H1 (cell line): ENCODE data around the gene CREBL2. TPM values are rescaled to one million over a fixed set of nuclear protein-coding genes. Genes with fewer than 3 reads are reported as not detected.

Source experiments
- ASH2L ChIP-seq: fragments of 200-600, 300-600 bp; sonication (generic); IDR thresholded peaks from one replicate; pipeline ENCODE4 v1.7.1; 2017; ENCODE audit warnings: low read length
- CHD2 ChIP-seq: IDR thresholded peaks from 2 replicates; pipeline ENCODE4 v1.6.1; 2012; ENCODE audit warnings: low read length, improper control_type of control experiment
- CREB1 ChIP-seq: IDR thresholded peaks from 2 replicates; pipeline ENCODE4 v1.6.1; 2012; ENCODE audit warnings: inconsistent platforms
- EP300 ChIP-seq, 2 experiments: IDR thresholded peaks; 1 replicate in 1 of 2; 2 replicates in 1 of 2; pipeline ENCODE4 v1.6.1; 2011 to 2012; ENCODE audit warnings: low read depth in 2 of 2, low read length in 2 of 2, mild to moderate bottlenecking in 2 of 2, borderline replicate concordance in 1 of 2, inconsistent platforms in 1 of 2, moderate library complexity in 1 of 2
- GTF2F1 ChIP-seq: IDR thresholded peaks from 2 replicates; pipeline ENCODE4 v1.6.1; 2012; ENCODE audit warnings: low read depth, low read length, improper control_type of control experiment, borderline replicate concordance
- JUND ChIP-seq: IDR thresholded peaks from 2 replicates; pipeline ENCODE4 v1.6.1; 2011; ENCODE audit warnings: mild to moderate bottlenecking, improper control_type of control experiment, low read length
- KDM4A ChIP-seq: IDR thresholded peaks from one replicate; pipeline ENCODE4 v1.7.1; 2012; ENCODE audit warnings: low read depth, mild to moderate bottlenecking, moderate library complexity, low read length, inconsistent platforms; ENCODE audit not compliant: severe bottlenecking
- KDM5A ChIP-seq: fragments of 200-600 bp; IDR thresholded peaks from 2 replicates; pipeline ENCODE4 v1.7.1; 2012; ENCODE audit warnings: mild to moderate bottlenecking, low read length, inconsistent platforms, mixed read lengths
- MAFK ChIP-seq: IDR thresholded peaks from 2 replicates; pipeline ENCODE4 v1.6.1; 2012; ENCODE audit warnings: low read depth, mild to moderate bottlenecking, improper control_type of control experiment, low read length
- NANOG ChIP-seq: IDR thresholded peaks from 2 replicates; pipeline ENCODE4 v1.6.1; 2011; ENCODE audit warnings: low read length, low read depth, mild to moderate bottlenecking, inconsistent platforms; ENCODE audit not compliant: insufficient read depth, poor library complexity, severe bottlenecking
- POLR2A ChIP-seq, 2 experiments: IDR thresholded peaks; 1 replicate in 1 of 2; 2 replicates in 1 of 2; pipeline ENCODE4 v1.6.1; 2011; ENCODE audit warnings: low read depth in 2 of 2, low read length in 2 of 2, mild to moderate bottlenecking in 2 of 2; ENCODE audit errors: control extremely low read depth in 1 of 2
- POLR2AphosphoS5 ChIP-seq: IDR thresholded peaks from 2 replicates; pipeline ENCODE4 v1.6.1; 2011; ENCODE audit warnings: low read depth, low read length
- POU5F1 ChIP-seq: IDR thresholded peaks from 2 replicates; pipeline ENCODE4 v1.6.1; 2011; ENCODE audit warnings: low read depth, mild to moderate bottlenecking, low read length, moderate library complexity
- RNF2 ChIP-seq: fragments of 200-900, 300-1000 bp; sonication (generic); IDR thresholded peaks from 2 replicates; pipeline ENCODE4 v1.7.1; 2016; ENCODE audit warnings: borderline replicate concordance, low read depth, mild to moderate bottlenecking, antibody characterized with exemption, low read length; ENCODE audit not compliant: poor library complexity, severe bottlenecking; ENCODE audit errors: missing control alignments
- RXRA ChIP-seq: IDR thresholded peaks from 2 replicates; pipeline ENCODE4 v1.6.1; 2011; ENCODE audit warnings: low read depth, mild to moderate bottlenecking, low read length, moderate library complexity; ENCODE audit not compliant: insufficient read depth
- SAP30 ChIP-seq: fragments of 300-600 bp; sonication (generic); IDR thresholded peaks from 2 replicates; pipeline ENCODE4 v1.7.1; 2012; ENCODE audit warnings: low read length, moderate library complexity, mild to moderate bottlenecking, inconsistent platforms; ENCODE audit not compliant: insufficient read depth, insufficient replicate concordance
- SIRT6 ChIP-seq: IDR thresholded peaks from one replicate; pipeline ENCODE4 v1.7.1; 2012; ENCODE audit warnings: low read length, inconsistent platforms
- SRF ChIP-seq: IDR thresholded peaks from 2 replicates; pipeline ENCODE4 v1.6.1; 2011; ENCODE audit warnings: mild to moderate bottlenecking, low read depth, low read length, moderate library complexity
- TCF12 ChIP-seq: IDR thresholded peaks from 2 replicates; pipeline ENCODE4 v1.6.1; 2011; ENCODE audit warnings: low read depth, mild to moderate bottlenecking, low read length
- ZNF274 ChIP-seq: IDR thresholded peaks from 2 replicates; pipeline ENCODE4 v1.7.0; 2012; ENCODE audit warnings: low read length, borderline replicate concordance; ENCODE audit errors: extremely low read depth
- polyA plus RNA-seq, 7 experiments: library from polyadenylated mRNA; depleted of rRNA in 3 of 7; stranded (reverse) in 5 of 7; unstranded in 2 of 7; fragments of >200 nt in 5 of 7; fragments of 200-250 nt in 2 of 7; gene quantifications; 1 replicate in 5 of 7; 2 replicates in 1 of 7; 4 replicates in 1 of 7; pipeline versions ENCODE4 v1.2.1 to v1.2.3, GENCODE V29; 2011 to 2013; ENCODE audit warnings: missing spikeins in 2 of 7, mixed read lengths in 2 of 7
- total RNA-seq: library from RNA; stranded (reverse); fragmentation: NEBNext Ultra II Directional; extraction: Animal tissue kit (Norgen Biotek cat#: 25700); gene quantifications from 2 replicates; pipeline ENCODE4 v1.2.1, GENCODE V29; 2021
- TF ChIP-seq, protein P1 (sequence below), 3 experiments: IDR thresholded peaks; 1 replicate in 2 of 3; 2 replicates in 1 of 3; pipeline versions ENCODE4 v1.5.1 to v1.6.1; 2011; ENCODE audit warnings: low read length in 3 of 3, mild to moderate bottlenecking in 3 of 3, inconsistent platforms in 2 of 3, low read depth in 1 of 3, moderate library complexity in 1 of 3; ENCODE audit not compliant: insufficient read depth in 1 of 3; ENCODE audit errors: control extremely low read depth in 1 of 3

Gene CREBL2
- total and polyA plus RNA-seq, 2 of the 8 experiments (the other 6 are each of a cell fraction or from before 2014, with no cell fraction given), result 9.8 to 18.3 TPM

DNA sequence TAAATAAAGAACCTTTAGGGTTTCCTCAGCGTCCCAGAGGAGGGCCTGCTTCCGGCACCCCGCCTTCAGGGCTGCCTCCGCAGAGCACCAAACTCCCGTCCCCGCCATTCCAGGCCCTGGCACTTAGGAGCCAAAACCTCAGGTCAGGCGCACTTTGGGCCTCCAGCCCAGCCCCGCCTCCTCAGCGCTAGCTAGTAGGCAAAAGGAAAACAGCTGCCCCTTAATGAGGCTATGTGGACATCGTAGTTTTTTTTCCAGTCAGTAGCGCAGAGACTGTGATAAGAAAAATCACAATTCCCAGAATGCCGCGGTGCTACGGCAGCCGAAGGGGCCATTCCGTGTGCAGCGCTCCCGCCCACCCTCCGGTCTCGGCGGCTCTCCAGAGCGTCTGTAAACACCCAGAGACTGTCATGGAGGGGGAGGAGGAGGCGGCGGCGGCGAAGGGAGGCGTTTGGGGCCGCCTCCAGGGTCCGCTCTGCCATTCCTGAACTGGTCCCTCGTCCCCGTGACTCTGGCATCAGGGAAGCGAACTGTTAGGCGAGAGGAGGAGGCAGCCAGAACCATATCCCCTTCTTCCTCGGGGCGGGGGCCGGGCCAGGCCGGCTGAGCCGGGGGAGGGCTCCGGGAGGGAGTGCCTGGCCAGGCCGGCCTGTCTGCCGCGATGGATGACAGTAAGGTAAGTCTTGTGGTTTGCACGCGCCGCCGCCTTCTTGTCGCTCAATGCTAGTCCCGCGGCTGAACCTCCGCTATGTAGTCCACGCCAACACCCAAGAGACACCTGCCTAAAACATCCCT, at the start of gene CREBL2 (continued):
- TF ChIP-seq JUND, result no peak
- TF ChIP-seq POU5F1, result no peak
- TF ChIP-seq KDM4A, result peak; percentile 32
- peak; percentile 91 for TF ChIP-seq ASH2L
- no peak for TF ChIP-seq KDM5A
- TF ChIP-seq POLR2A (IDR thresholded peaks at IDR 0.05; ENCODE audit: control extremely low read depth in 1 of 2, low read depth in 2 of 2, low read length in 2 of 2), result peak in 1 of 2 experiments; percentile 67; a peak in 2 of 3 replicates
- no peak for TF ChIP-seq GTF2F1
- no peak for TF ChIP-seq RNF2
- TF ChIP-seq SIRT6, result no peak
- TF ChIP-seq CHD2, result no peak
- TF ChIP-seq RXRA, result no peak
- no peak; the same call in 1 of the 2 replicates for TF ChIP-seq POLR2AphosphoS5
- TF ChIP-seq CREB1, result peak; percentile 66
- no peak for TF ChIP-seq SRF
- TF ChIP-seq NANOG, result peak; percentile 36
- TF ChIP-seq EP300 (IDR thresholded peaks at IDR 0.05; ENCODE audit: borderline replicate concordance in 1 of 2, low read depth in 2 of 2, low read length in 2 of 2), result no peak
- no peak for TF ChIP-seq TCF12
- TF ChIP-seq MAFK, result no peak
- TF ChIP-seq, protein P1, sequence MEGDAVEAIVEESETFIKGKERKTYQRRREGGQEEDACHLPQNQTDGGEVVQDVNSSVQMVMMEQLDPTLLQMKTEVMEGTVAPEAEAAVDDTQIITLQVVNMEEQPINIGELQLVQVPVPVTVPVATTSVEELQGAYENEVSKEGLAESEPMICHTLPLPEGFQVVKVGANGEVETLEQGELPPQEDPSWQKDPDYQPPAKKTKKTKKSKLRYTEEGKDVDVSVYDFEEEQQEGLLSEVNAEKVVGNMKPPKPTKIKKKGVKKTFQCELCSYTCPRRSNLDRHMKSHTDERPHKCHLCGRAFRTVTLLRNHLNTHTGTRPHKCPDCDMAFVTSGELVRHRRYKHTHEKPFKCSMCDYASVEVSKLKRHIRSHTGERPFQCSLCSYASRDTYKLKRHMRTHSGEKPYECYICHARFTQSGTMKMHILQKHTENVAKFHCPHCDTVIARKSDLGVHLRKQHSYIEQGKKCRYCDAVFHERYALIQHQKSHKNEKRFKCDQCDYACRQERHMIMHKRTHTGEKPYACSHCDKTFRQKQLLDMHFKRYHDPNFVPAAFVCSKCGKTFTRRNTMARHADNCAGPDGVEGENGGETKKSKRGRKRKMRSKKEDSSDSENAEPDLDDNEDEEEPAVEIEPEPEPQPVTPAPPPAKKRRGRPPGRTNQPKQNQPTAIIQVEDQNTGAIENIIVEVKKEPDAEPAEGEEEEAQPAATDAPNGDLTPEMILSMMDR (IDR thresholded peaks at IDR 0.05; ENCODE audit: control extremely low read depth in 1 of 3, insufficient read depth in 1 of 3, low read depth in 1 of 3, low read length in 3 of 3), result no peak
- no peak for TF ChIP-seq ZNF274
- no peak for TF ChIP-seq SAP30
